Breast epithelium (tissue), 3 donors: ENCODE results near the gene PLEKHG4B.

Experiments used
- CTCF ChIP-seq, 3 donors: fragments of 450-650 bp; IDR thresholded peaks; one replicate each; pipeline ENCODE4 v1.5.1; 2016 to 2017; ENCODE audit warnings: antibody characterized with exemption in 3 of 3, mild to moderate bottlenecking in 3 of 3, moderate library complexity in 3 of 3
- POLR2A ChIP-seq: fragments of 450-650 bp; IDR thresholded peaks from one replicate; pipeline ENCODE4 v1.6.1; 2016; ENCODE audit warnings: antibody characterized with exemption, mild to moderate bottlenecking, moderate library complexity
- POLR2AphosphoS5 ChIP-seq, 3 donors: sonication (generic); formaldehyde crosslinking; IDR thresholded peaks; one replicate each; pipeline ENCODE4 v1.6.1; 2017; ENCODE audit warnings: antibody characterized with exemption in 3 of 3

- TF ChIP-seq CTCF (IDR thresholded peaks at IDR 0.05) (no peak), POLR2A (no peak), POLR2AphosphoS5 (IDR thresholded peaks at IDR 0.05) (no peak)
These were observed 36.9 kb upstream of the PLEKHG4B start for GRCh38 chr5:54876-55569.
